Measurements from ENCODE around the gene PKMYT1.

DNA sequence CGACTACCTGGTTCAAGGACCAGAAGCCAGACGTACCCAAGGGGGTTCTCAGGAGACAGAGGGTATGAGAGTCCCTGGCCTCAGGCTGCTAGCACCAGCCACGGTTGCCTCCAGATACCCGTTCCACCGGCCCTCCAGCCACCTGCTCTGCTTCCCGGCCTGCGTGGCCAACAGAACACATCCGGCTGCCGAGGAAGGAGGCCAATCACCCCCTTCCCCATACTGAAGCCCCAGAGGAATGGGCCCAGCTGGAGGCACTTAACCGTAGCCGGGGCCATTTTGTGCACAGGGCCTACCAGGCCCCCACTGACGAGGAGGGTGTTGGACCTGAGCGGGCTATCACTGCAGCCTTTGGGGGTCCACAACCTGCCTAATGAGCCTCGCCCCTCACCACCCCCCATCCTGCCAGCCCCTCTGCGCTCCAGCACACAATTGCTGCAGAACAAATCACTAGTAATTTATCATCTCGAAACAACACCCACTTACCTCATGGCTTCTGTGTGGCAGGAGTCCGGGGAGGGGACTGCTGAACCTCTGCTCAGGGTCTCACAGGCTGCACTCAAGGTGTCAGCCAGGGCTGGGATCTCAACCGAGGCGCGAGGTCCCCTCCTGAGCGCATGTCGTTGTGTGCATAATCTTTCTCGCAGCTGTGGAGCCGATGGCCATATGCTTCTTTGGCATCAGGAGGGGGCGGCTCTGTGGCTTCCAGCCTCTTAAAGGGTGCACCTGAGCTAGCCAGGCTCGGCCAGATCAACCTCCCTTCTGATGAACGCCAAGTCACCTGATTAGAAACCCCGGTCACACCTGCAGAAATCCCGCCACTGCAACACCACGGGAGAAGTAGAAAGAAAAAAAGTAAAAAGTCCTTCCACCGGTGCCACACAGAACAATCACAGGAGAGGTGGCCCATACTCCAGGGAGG, 26.3 kb downstream of the PKMYT1 start:
- TF ChIP-seq POLR2A (conservative IDR thresholded peaks at IDR 0.05) (no peak), BACH1 (tag; IDR thresholded peaks at IDR 0.05) (no peak), TRIM28 (IDR thresholded peaks at IDR 0.05) (no peak), PHTF2 (CRISPR knock-in tag; IDR thresholded peaks at IDR 0.05) (no peak), CTBP1 (IDR thresholded peaks at IDR 0.05; ENCODE audit: borderline replicate concordance) (no peak), ETV6 (IDR thresholded peaks at IDR 0.05; ENCODE audit: borderline replicate concordance in 1 of 2, low read depth in 2 of 2, low read length in 1 of 2) (no peak), ETV6 (CRISPR knock-in tag; IDR thresholded peaks at IDR 0.05; ENCODE audit: borderline replicate concordance) (no peak), ZFP36 (IDR thresholded peaks at IDR 0.05; ENCODE audit: low read depth, low read length, partially characterized antibody) (no peak), RNF2 (IDR thresholded peaks at IDR 0.05) (no peak), MEF2A (IDR thresholded peaks at IDR 0.05; ENCODE audit: control insufficient read depth, low read depth, low read length) (no peak), CTCF (IDR thresholded peaks at IDR 0.05 in 2 of 3, conservative IDR thresholded peaks at IDR 0.05 in 1 of 3; ENCODE audit: insufficient read depth in 2 of 3, low read depth in 1 of 3, low read length in 3 of 3) (no peak), BRD4 (IDR thresholded peaks at IDR 0.05) (no peak)
- TF ChIP-seq, protein P1, sequence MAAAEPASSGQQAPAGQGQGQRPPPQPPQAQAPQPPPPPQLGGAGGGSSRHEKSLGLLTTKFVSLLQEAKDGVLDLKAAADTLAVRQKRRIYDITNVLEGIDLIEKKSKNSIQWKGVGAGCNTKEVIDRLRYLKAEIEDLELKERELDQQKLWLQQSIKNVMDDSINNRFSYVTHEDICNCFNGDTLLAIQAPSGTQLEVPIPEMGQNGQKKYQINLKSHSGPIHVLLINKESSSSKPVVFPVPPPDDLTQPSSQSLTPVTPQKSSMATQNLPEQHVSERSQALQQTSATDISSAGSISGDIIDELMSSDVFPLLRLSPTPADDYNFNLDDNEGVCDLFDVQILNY (CRISPR knock-in tag; IDR thresholded peaks at IDR 0.05), result no peak
- TF ChIP-seq, protein P2, sequence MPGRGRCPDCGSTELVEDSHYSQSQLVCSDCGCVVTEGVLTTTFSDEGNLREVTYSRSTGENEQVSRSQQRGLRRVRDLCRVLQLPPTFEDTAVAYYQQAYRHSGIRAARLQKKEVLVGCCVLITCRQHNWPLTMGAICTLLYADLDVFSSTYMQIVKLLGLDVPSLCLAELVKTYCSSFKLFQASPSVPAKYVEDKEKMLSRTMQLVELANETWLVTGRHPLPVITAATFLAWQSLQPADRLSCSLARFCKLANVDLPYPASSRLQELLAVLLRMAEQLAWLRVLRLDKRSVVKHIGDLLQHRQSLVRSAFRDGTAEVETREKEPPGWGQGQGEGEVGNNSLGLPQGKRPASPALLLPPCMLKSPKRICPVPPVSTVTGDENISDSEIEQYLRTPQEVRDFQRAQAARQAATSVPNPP (IDR thresholded peaks at IDR 0.05; ENCODE audit: borderline replicate concordance, insufficient read depth, insufficient read length), result no peak
